SW 1271 (cell line): ENCODE data around the gene MEGF8.

Experiments used
- DNase-seq, 2 experiments: peaks; one replicate each; lab custom pipeline; 2025; lab: John Stamatoyannopoulos, UW

Gene MEGF8

GRCh38 chr19:42412661-42413076, 87.2 kb downstream of the MEGF8 start:
- DNase-seq: no peak

GRCh38 chr19:42419309-42419708, 93.9 kb downstream of the MEGF8 start:
- DNase-seq: no peak

GRCh38 chr19:42420055-42420544, 94.7 kb downstream of the MEGF8 start:
- peak in 1 of 2 experiments; percentile 37 for DNase-seq

GRCh38 chr19:42421101-42421500, 95.7 kb downstream of the MEGF8 start:
- no peak for DNase-seq

GRCh38 chr19:42421591-42422031, 96.2 kb downstream of the MEGF8 start:
- DNase-seq: no peak

- no peak for DNase-seq
Measured at GRCh38 chr19:42422092-42422900, 96.9 kb downstream of the MEGF8 start.

GRCh38 chr19:42422901-42423461, 97.5 kb downstream of the MEGF8 start:
- no peak for DNase-seq

GRCh38 chr19:42423462-42424344, 98.3 kb downstream of the MEGF8 start:
- peak; percentile 54 to 74 for DNase-seq

GRCh38 chr19:42424345-42424707, 98.9 kb downstream of the MEGF8 start:
- DNase-seq: no peak

- DNase-seq: no peak
Measured at GRCh38 chr19:42424712-42425131, 99.3 kb downstream of the MEGF8 start.

- no peak for DNase-seq
Measured at GRCh38 chr19:42426643-42427042, 101.2 kb downstream of the MEGF8 start.

GRCh38 chr19:42427313-42427712, 101.9 kb downstream of the MEGF8 start, which contains the start of gene LIPE:
TSS of gene LIPE (minus strand) at chr19:42427388. CDS start at chr19:42427149, 239 bp downstream.
- DNase-seq: no peak
